WTC11 (cell line): Measurements from ENCODE around the gene TRMO. TPM values are rescaled to one million over a fixed set of nuclear protein-coding genes. Genes with fewer than 3 reads are reported as not detected.

Experiments
- ATAC-seq: fragments of 200-7000 bp; cut with Tn5 transposase; 2 replicates; pipeline ENCODE4 v1.10.0; 2021; ENCODE audit warnings: mild to moderate bottlenecking, moderate library complexity
- CTCF ChIA-PET: fragments of 300-600 bp; sonication (Branson Sonifier 250); formaldehyde crosslinking; loops from one replicate; lab custom pipeline; 2021; ENCODE audit warnings: antibody characterized with exemption; lab: Charles Lee
- POLR2A ChIA-PET: fragments of 350-600 bp; sonication (Branson Sonifier 250); formaldehyde crosslinking; loops from one replicate; lab custom pipeline; 2021; ENCODE audit warnings: antibody characterized with exemption; lab: Charles Lee
- DNase-seq: peaks from one replicate; pipeline ENCODE4 v3.0.0; 2021; ENCODE audit warnings: low spot score
- H3K27ac Mint-ChIP-seq: 2 replicates; pipeline ENCODE4 v1.8.0; 2021; ENCODE audit warnings: mixed read lengths
- H3K27me3 Mint-ChIP-seq: 2 replicates; pipeline ENCODE4 v1.8.0; 2021; ENCODE audit warnings: low read depth, mild to moderate bottlenecking, moderate library complexity, mixed read lengths
- H3K36me3 Mint-ChIP-seq: 2 replicates; pipeline ENCODE4 v1.8.0; 2021; ENCODE audit warnings: mixed read lengths
- H3K4me1 Mint-ChIP-seq: 2 replicates; pipeline ENCODE4 v1.8.0; 2022; ENCODE audit warnings: mixed read lengths
- H3K4me3 Mint-ChIP-seq: 2 replicates; pipeline ENCODE4 v1.8.0; 2021; ENCODE audit warnings: mild to moderate bottlenecking, moderate library complexity, mixed read lengths
- H3K9me3 Mint-ChIP-seq: 2 replicates; pipeline ENCODE4 v1.8.0; 2021; ENCODE audit warnings: mixed read lengths
- ATF1 ChIP-seq: sonication (generic); formaldehyde crosslinking; IDR thresholded peaks from 2 replicates; pipeline ENCODE4 v1.8.1; 2023; ENCODE audit warnings: mild to moderate bottlenecking, moderate library complexity, missing genetic modification reagents
- CREM ChIP-seq: sonication (generic); formaldehyde crosslinking; IDR thresholded peaks from 2 replicates; pipeline ENCODE4 v1.8.1; 2022; ENCODE audit warnings: mild to moderate bottlenecking, missing genetic modification reagents, moderate library complexity
- ELF4 ChIP-seq: sonication (generic); formaldehyde crosslinking; IDR thresholded peaks from 2 replicates; pipeline ENCODE4 v1.8.1; 2022; ENCODE audit warnings: low read depth, mild to moderate bottlenecking, moderate library complexity, missing genetic modification reagents
- NFYB ChIP-seq: sonication (generic); formaldehyde crosslinking; conservative IDR thresholded peaks from 2 replicates; pipeline ENCODE4 v1.8.0; 2022; ENCODE audit warnings: low read depth, missing genetic modification reagents
- NR2C2 ChIP-seq: sonication (generic); formaldehyde crosslinking; IDR thresholded peaks from 2 replicates; pipeline ENCODE4 v1.8.0; 2022; ENCODE audit warnings: mild to moderate bottlenecking, missing genetic modification reagents
- SMAD4 ChIP-seq: sonication (generic); formaldehyde crosslinking; IDR thresholded peaks from 2 replicates; pipeline ENCODE4 v1.8.0; 2022; ENCODE audit warnings: mild to moderate bottlenecking, missing genetic modification reagents
- TP53 ChIP-seq: sonication (generic); formaldehyde crosslinking; IDR thresholded peaks from 2 replicates; pipeline ENCODE4 v1.8.1; 2023; ENCODE audit warnings: mild to moderate bottlenecking, missing genetic modification reagents
- total RNA-seq: library from RNA; stranded (reverse); gene quantifications from 3 replicates; pipeline ENCODE4 v1.2.3, GENCODE V29; 2021
- TF ChIP-seq, protein P1 (sequence below): fragments of 250-450 bp; sonication (Bioruptor Pico); IDR thresholded peaks from 2 replicates; pipeline ENCODE4 v1.9.0; 2021; ENCODE audit warnings: mild to moderate bottlenecking, borderline replicate concordance
- TF ChIP-seq, protein P2 (sequence below): sonication (generic); formaldehyde crosslinking; IDR thresholded peaks from 2 replicates; pipeline ENCODE4 v1.8.0; 2022; ENCODE audit warnings: mild to moderate bottlenecking, missing genetic modification reagents
- TF ChIP-seq, protein P3 (sequence below): fragments of 200-600 bp; IDR thresholded peaks from 2 replicates; pipeline ENCODE4 v1.8.0; 2022; ENCODE audit warnings: antibody characterized with exemption
- TF ChIP-seq, protein P4 (sequence below): fragments of 250-450 bp; sonication (Bioruptor Pico); IDR thresholded peaks from 2 replicates; pipeline ENCODE4 v1.9.0; 2021; ENCODE audit warnings: mild to moderate bottlenecking

Gene TRMO
- total RNA-seq, 1 experiment from 2014 or later: 4.6 TPM

DNA sequence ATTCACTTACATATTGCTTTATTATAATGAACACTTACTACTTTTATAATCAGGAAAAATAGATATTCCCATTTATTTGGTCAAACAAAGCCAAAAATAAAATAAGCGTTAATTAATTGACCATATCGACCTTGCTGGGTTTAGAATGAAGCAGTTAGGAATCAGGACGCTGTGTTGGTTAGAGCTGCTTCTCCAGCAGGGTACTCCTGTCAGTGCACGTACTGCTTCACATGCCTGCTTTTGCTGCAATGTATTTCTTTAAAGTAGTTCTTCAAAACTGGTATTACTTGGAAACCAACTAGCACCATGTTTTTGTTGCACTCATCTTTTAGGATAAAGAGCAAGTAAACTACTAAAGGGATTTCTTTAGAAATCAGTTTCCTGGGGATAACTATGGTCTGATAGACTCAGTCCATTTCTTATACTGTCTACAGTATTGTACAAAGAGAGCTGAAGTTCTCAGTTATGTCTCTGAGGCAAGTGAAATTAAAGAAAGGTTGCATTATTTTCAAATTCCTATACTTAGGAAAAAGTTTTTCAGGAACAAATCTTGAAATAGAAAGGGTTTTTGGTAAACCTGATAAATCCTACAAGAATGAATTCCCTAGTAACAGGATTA, 6.8 kb upstream of the TRMO start:
- ATAC-seq: no peak
- Mint-ChIP-seq H3K36me3 (no peaks in the 10 kb centered on the region), H3K9me3 (no peaks in the 10 kb centered on the region), H3K27ac (no peak overlapping the region), H3K4me1 (no peaks in the 10 kb centered on the region), H3K4me3 (no peak overlapping the region), H3K27me3 (peaks cover 72% of the 10 kb centered on the region)
- ChIA-PET CTCF (no interaction called here), POLR2A (no interaction called here)
- no peak for DNase-seq
- TF ChIP-seq NFYB (CRISPR knock-in tag): no peak
- TF ChIP-seq CREM (CRISPR knock-in tag): no peak

DNA sequence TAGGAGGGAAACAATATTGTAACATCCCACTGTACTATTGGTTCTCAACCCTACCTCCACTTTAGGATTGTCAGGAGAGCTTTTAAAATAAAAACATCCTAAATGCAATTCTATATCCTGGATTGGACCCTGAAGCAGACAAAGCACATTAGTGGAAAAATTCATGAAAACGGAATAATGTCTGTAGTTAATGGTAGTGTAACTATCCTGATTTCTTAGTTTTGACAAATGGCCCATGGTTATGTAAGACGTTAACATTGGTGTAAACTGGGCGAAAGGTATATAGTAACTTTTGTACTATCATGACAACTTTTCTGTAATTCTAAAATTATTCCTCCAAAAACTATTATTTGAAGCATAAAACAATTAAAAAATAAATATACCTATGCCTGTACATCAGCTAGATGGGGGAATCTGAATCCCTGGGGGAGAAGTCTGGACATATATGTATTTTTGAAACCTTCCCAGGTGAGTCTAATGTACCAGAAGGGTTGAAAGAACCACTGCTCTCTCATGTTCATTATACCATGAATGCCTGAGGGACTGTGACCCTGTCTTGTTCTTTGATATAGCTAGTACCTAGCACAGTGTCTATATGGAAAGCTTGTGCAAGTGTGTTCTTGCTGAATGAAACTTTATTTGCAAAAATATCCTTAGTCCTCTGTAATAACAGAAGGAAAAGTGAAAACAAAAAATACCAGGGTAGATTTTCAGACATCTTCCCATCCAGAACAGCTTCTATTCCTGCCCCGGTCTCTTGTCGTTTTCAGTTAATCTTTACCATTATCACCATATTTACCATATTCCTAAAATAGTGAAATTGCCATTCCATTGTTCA, 3.4 kb upstream of the TRMO start:
- ChIA-PET POLR2A (no interaction called here), CTCF (interaction anchor here (1.2 to 1.3 kb wide), 2 partner anchors 57 to 109 kb away, joined by 3 to 7 read pairs; partner anchors contain the start of gene ANP32B)
- H3K27me3 Mint-ChIP-seq: peaks cover 67% of the 10 kb centered on the region

More for the DNA sequence above, 3.4 kb upstream of the TRMO start:
- H3K36me3 Mint-ChIP-seq: no peaks in the 10 kb centered on the region
- no peak for TF ChIP-seq ATF1 (CRISPR knock-in tag)
- TF ChIP-seq, protein P1, sequence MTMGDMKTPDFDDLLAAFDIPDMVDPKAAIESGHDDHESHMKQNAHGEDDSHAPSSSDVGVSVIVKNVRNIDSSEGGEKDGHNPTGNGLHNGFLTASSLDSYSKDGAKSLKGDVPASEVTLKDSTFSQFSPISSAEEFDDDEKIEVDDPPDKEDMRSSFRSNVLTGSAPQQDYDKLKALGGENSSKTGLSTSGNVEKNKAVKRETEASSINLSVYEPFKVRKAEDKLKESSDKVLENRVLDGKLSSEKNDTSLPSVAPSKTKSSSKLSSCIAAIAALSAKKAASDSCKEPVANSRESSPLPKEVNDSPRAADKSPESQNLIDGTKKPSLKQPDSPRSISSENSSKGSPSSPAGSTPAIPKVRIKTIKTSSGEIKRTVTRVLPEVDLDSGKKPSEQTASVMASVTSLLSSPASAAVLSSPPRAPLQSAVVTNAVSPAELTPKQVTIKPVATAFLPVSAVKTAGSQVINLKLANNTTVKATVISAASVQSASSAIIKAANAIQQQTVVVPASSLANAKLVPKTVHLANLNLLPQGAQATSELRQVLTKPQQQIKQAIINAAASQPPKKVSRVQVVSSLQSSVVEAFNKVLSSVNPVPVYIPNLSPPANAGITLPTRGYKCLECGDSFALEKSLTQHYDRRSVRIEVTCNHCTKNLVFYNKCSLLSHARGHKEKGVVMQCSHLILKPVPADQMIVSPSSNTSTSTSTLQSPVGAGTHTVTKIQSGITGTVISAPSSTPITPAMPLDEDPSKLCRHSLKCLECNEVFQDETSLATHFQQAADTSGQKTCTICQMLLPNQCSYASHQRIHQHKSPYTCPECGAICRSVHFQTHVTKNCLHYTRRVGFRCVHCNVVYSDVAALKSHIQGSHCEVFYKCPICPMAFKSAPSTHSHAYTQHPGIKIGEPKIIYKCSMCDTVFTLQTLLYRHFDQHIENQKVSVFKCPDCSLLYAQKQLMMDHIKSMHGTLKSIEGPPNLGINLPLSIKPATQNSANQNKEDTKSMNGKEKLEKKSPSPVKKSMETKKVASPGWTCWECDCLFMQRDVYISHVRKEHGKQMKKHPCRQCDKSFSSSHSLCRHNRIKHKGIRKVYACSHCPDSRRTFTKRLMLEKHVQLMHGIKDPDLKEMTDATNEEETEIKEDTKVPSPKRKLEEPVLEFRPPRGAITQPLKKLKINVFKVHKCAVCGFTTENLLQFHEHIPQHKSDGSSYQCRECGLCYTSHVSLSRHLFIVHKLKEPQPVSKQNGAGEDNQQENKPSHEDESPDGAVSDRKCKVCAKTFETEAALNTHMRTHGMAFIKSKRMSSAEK: no peak
- TF ChIP-seq ELF4 (CRISPR knock-in tag): no peak
- TF ChIP-seq, protein P2, sequence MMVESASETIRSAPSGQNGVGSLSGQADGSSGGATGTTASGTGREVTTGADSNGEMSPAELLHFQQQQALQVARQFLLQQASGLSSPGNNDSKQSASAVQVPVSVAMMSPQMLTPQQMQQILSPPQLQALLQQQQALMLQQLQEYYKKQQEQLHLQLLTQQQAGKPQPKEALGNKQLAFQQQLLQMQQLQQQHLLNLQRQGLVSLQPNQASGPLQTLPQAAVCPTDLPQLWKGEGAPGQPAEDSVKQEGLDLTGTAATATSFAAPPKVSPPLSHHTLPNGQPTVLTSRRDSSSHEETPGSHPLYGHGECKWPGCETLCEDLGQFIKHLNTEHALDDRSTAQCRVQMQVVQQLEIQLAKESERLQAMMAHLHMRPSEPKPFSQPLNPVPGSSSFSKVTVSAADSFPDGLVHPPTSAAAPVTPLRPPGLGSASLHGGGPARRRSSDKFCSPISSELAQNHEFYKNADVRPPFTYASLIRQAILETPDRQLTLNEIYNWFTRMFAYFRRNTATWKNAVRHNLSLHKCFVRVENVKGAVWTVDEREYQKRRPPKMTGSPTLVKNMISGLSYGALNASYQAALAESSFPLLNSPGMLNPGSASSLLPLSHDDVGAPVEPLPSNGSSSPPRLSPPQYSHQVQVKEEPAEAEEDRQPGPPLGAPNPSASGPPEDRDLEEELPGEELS (CRISPR knock-in tag): no peak
- TF ChIP-seq, protein P3, sequence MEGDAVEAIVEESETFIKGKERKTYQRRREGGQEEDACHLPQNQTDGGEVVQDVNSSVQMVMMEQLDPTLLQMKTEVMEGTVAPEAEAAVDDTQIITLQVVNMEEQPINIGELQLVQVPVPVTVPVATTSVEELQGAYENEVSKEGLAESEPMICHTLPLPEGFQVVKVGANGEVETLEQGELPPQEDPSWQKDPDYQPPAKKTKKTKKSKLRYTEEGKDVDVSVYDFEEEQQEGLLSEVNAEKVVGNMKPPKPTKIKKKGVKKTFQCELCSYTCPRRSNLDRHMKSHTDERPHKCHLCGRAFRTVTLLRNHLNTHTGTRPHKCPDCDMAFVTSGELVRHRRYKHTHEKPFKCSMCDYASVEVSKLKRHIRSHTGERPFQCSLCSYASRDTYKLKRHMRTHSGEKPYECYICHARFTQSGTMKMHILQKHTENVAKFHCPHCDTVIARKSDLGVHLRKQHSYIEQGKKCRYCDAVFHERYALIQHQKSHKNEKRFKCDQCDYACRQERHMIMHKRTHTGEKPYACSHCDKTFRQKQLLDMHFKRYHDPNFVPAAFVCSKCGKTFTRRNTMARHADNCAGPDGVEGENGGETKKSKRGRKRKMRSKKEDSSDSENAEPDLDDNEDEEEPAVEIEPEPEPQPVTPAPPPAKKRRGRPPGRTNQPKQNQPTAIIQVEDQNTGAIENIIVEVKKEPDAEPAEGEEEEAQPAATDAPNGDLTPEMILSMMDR: no peak
- no peak for TF ChIP-seq TP53 (CRISPR knock-in tag)
- TF ChIP-seq SMAD4 (CRISPR knock-in tag): no peak
- no peak for TF ChIP-seq NR2C2 (CRISPR knock-in tag)
- TF ChIP-seq, protein P4, sequence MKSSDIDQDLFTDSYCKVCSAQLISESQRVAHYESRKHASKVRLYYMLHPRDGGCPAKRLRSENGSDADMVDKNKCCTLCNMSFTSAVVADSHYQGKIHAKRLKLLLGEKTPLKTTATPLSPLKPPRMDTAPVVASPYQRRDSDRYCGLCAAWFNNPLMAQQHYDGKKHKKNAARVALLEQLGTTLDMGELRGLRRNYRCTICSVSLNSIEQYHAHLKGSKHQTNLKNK: no peak
- TF ChIP-seq, all 79 proteins: peak for 0
- no peak overlapping the region for H3K27ac Mint-ChIP-seq
- H3K4me1 Mint-ChIP-seq: peaks cover 7% of the 10 kb centered on the region
- H3K4me3 Mint-ChIP-seq: no peak overlapping the region
- no peak for DNase-seq
- peaks cover 9% of the 10 kb centered on the region for H3K9me3 Mint-ChIP-seq
- no peak for ATAC-seq
